GM21390 (cell line): ENCODE results near the gene RGL1.

Experiments
- ATAC-seq: cut with Tn5 transposase; IDR thresholded peaks from one replicate; pipeline ENCODE4 v1.9.1; 2021; ENCODE audit not compliant: unreplicated experiment

RGL1 gene

DNA sequence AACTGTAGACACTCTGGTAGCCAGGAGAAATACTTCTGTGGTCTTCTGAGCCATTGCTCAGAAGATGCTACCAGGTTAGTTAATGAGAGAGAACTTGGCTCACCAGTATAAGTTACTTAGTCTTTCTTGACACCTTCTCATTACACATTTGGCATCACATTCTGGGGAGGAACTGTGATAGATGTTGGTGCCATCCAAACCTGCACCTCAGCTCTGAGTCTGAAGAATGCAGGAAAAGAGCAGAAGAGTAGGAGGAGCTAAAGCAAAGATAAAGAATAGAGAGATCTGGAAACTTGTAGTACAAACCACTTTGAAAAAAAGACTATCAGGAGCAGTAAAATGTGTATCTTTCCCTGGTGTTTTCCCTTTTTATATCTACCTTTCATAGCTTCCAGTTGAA lies 58.9 kb downstream of the RGL1 start:
- ATAC-seq, result no peak

DNA sequence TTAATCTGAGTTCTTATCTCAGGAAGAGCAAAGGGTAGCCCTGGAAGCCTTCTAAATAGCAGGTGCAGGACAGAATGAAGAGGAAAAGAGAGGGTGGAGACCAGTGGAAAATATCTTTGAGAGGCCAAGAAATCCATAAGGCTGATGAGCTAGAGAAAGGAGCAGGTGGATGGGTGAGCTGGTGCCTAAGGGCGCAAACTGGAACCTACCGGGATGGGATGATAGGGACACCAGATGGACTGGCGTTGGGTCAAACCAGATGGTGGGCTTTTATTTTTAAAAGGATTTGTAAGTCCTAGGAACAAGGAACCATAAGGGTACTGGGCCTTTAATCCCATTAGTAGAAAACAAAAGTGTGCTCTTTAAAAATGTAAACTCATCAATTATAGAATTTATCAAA lies 59.7 kb downstream of the RGL1 start:
- ATAC-seq, result no peak

DNA sequence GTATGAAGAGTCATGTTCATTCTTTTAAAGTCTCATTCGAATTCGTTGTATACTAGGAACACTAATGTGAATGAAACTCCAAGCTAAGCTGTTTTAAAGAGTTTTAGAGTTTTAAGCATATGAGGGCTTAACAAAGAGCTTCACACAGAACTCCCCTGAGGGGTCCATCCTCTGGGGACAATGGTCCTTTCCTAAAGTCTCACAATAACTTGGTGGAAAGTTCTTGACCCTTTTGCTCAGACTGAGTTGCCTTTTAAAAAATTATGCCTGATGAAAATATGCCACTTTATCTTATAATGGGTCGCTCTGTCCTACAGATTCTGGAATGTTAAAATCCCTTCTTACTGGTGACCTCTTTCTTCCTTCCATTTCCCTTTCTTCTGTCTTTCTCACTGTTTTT lies 64.3 kb downstream of the RGL1 start:
- ATAC-seq, result no peak

DNA sequence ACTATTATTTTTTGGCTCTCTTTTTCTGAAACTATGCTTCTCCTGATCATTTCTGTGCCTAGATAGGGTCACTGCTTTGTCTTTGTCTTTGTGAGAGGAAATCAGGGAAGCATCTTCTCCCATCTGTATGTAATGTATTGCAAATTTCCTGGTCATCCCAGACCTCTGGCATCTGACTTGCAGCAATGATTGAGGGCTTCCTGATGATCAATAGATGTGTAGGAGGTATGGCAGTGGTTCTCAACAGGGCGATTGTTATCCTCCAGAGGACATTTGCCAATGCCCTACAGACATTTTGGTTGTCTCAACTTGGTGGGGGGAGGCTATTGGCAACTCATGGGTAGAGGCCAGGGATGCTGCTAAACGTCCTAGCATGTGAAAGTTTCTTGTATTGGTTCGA lies 64.7 kb downstream of the RGL1 start:
- no peak for ATAC-seq

DNA sequence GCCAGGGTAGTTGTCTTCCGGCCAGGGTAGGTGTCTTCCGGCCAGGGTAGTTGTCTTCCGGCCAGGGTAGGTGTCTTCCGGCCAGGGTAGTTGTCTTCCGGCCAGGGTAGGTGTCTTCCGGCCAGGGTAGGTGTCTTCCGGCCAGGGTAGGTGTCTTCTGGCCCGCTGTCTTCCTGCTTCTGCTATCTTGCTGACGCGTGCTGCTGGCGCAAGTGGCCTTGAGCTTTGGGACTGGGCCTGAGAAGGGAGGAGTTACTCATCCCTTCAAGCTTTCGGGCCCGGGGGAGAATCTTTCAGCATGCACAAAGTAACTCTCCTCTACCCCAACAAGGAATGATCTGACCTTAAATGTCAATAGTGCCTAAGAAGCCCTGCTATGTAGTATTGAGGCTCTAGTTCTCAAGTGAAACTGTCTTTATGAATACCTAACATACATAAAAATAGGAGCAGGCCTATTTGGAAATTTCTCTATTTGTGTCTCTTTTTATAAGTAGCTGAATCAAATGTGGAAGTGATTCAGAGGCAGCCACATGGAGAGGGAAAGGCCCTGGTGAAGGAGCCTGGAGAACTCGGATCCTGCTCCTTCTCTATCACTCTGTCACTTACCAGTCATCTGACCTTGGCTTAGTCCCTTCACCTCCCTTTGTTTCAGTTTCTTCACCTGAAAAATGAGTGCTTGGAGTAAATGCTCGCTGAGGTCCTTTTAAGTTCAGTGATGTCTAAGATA lies 65.6 kb downstream of the RGL1 start:
- ATAC-seq, result no peak

DNA sequence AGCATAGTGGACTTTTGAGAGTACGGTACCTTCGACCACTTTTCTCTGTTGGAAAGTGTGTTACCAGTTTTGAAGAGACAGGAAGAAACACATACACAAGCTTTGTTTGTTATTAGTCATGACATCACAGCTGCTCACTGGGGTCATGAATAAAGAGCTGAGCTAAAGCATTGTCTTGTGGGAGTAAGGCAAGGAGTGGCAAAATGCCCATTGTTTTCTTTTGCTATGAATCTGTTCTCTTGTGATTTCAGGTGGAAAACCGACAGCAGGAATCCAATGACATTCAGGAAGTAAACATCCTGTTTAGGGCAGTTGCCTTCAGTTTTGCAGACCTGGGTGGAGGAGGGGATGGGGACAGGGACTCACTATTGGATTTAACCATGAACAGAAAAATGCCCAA lies 66.2 kb downstream of the RGL1 start:
- no peak for ATAC-seq

DNA sequence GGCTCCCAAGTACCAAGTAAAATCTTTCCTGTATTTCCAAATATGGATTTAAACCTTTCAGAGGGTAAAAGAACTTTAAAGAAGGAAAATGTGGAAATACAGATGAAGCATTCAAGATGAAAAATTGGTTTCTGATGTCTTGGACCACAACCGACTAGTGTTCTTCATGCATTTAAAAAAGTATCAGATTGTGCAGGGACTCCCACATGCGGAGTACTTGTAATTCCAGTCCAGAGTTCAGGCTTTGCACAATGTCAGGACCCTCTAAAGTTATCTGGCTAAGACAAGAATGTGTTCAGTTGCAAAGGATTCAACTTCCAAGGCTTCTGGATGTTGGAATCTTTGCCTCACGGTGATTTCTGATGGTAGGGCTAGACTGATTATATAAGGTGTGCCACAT lies 66.7 kb downstream of the RGL1 start:
- ATAC-seq, result no peak

DNA sequence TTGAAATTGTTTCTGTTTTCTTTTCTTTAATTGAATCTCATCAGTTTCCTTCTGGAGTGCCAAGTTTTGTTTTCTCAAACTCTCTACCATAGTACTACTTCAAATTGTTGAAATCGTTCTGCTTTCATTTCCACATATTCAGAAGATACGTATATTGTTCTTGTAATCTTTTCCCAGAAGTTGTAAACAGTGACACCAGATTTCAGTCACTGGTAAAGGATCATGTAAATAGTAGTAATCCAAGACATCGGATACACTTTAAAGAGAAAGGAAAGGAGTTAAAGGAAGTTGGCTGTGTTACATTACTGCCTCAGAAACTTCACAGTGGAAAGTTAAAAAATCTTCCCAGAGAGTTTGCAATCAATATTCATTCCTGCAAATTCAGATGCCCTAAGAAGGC lies 67.5 kb downstream of the RGL1 start:
- ATAC-seq, result no peak

DNA sequence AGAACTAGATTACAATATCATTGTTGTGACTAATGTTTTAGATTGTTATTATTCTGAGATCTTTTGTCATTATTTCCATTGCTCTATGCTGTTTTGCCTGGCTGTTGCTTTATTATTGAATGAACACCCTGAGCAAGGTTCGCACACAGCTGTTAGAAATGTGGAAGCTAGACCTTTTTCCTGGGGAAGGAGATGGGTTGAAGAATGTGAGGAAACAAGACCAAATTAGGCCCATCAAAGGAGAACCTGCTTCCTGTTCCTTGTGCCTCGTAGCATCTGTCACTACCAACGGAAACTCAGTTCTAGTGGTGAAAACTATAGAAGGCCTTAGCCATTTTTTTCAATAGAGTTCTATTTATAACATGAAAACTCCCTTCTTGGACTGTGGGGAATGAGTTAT lies 68.7 kb downstream of the RGL1 start:
- ATAC-seq, result no peak

DNA sequence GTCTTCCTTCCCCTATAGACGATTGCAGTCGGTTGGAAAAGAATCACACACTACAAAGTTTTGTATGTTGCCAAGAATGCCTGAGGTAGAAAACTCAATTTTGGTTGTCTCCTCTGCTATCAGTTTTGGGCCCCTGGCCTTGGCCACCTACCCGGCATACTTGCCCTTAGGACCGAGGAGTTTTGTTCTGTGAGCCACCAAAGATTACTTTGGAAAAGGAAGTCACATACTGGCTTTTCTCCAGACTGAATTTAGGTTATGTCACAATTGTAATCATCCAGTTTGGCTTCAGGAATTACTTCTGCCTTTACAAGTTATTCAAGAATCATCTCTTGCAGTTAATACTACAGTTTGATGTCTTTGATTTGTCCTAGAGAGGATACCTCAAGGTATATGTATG lies 71.4 kb downstream of the RGL1 start:
- no peak for ATAC-seq

DNA sequence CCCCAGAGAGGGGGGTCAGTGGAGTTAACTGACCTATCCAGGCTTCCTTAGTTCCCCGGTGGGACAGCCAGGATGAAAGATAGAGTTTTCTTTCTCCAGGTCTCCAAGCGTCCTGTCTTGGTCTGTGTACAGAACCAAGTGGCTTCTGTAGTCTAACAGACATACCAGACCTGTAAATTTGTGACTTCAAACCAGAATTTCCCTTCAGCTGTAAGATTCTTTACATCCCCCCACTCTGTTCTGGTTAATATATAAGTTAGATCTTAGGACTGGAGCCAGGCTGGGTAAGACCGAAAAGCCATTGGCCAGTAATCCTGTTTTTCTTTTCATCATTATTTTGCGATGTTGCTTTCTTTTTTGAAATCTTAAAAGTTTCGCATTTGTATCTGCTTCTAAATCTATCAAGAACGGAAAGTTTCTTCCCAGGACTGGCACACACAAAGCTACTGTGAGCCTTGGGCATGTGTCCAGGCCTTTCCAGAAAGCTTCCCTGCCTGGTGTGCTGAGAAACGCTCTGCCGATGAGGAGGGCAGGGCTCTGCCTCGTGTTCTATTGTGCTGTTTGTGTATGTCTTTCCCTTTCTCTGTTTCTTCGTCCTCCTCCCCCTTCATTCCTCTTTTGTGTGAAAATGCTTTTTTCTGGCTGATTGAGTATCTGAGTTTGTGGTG lies 72.3 kb downstream of the RGL1 start:
- no peak for ATAC-seq

DNA sequence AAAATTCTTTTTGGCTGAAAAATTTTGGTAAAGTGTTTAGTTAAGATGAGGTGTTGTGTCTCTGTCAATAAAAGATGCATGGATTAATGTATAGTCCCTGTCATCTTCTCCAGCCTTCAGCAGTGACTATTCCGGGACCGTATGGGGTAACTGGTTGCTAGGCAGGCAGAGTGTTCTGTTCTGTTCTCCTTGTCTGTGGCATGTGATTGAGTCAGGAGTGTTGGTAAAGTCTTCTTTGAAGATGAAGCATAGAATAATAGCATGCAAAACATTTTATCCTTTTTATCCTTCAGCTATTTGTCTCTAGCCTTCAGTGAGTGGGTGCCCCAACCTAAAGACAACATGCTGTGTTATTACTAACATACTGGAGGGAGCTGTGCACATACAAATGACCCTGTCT lies 74.6 kb downstream of the RGL1 start:
- no peak for ATAC-seq

DNA sequence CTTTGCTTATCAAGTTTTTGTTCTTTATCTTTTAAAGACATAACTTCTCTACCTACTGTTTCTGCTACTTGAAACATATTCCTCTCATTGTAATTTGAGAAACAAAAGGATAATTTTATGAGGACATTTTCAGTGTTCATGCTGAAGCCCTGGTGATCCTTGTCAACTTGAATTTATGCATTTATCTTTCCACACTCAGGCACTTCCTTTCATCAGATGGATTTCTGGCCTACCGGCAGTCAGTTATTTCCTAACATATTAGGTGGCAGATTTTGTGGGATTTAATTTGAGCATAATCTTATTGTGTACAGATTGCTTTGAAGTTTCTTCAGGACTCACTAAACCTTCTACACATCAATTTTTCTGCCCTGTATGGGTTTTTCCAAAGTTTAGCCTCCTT lies 75.0 kb downstream of the RGL1 start:
- ATAC-seq, result no peak

DNA sequence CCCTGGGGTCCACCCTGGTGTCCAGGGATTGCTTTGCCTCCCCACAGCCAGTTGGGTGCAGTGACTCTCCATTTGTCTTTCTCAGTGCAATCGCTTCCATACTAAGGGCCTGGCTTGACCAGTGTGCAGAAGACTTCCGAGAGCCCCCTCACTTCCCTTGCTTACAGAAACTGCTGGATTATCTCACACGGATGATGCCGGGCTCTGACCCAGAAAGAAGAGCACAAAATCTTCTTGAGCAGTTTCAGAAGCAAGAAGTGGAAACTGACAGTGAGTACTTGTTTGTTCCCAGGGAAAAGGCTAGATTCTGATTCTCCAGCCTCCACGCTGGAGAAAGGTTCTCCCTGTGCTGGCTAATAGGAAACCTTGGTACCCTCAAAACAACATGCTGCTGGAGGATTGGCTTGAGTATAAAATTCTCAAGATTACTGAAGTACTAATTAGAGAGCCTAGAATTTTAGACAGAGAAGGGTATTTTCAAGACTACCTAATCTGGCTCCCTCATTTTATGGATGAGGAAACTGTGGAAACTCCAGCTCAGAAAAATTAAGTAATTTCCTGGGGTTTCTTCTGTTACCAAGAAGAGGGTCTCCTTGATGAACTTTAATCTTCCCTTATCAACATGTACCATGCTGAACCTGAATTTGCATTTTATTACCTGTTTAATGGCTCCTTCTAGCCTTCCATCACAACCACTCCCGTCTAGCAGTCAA lies 75.8 kb downstream of the RGL1 start:
- no peak for ATAC-seq

DNA sequence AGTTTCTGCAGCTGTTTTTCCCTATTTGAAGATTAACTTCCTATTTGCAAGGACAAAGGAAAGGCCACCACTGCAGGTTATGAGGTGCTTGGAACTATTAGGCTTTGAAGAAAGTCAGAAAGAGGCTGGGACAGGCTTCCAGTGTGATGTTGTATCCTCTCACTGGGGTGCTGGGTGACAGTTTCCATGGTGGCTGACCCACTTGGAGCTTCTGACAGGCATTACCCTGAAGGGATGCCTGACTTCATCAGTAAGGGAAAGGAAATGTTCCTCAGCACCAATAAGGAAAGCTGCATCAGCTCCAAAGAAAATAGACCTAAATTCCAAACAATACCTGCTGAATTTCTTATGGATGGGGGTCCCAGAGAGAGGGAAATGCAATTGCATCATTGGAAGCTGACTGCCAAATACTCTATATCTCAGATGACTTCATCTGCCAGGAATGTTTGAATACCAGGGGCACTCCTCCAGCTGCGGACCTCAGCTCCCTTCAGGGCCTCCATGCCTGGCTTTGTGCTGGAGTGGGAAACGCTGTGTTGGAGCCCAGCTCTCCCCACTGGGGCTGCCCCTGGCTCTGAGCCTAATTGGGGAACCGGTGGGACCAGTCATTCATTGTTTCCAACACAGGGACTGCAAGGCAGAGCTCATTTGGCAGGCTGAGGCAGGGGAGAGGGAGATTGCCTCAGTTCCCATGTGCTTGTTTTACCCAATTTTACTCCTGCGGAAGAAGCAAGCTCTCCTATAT lies 76.6 kb downstream of the RGL1 start:
- no peak for ATAC-seq

DNA sequence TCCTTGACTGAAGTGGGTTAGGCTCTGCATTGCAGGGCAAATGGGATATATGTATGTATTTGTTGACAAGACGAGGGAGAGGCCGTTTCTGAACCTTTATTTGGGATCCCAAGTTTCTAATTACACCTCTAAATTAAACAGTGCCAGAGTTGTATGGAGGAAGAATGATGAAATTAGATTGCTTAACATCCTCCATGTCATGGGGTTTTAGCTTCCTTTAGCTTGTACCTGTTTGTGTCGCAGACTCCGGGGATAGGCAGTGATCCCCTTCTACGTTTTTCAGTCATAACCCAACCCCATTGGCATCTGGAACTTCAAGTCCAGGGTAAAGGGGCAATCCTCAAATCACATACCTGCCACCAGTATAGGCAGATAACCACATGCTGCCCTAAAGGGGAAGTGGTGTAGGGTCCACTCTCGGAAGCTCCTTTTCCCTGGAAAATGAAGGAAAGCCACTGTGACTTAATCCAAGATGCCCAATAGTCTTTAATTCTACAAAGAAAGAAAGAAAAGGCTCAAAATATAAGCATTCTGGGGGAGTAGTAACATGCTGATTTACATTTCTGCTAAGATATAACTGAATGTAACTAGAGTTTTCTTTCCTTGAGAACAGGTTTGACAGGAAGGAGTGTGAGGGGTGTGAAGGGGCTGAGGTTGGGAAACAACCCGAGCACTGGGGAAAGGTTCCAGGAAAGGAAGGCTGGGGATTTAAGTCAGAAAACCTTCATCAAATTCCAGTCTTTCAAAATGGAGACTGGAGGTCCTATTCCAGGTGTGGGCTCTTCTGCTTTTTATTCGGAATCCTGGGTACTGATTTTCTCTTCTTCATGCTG lies 77.6 kb downstream of the RGL1 start:
- no peak for ATAC-seq

DNA sequence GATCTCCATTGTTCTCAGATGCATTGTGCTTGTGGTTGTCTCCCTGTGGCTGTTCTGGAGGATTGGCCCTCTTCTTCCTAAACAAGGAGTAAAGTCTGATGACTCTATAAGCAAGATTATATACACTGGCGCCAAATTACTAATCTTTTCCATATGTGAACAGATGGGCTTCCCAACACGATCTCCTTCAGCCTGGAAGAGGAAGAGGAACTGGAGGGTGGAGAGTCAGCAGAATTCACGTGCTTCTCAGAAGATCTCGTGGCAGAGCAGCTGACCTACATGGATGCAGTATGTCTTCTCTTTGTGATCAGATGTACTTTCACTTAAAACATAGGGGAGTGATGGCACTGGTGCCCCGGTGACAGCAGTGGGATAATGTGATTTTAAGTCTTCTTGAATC lies 78.7 kb downstream of the RGL1 start:
- no peak for ATAC-seq

DNA sequence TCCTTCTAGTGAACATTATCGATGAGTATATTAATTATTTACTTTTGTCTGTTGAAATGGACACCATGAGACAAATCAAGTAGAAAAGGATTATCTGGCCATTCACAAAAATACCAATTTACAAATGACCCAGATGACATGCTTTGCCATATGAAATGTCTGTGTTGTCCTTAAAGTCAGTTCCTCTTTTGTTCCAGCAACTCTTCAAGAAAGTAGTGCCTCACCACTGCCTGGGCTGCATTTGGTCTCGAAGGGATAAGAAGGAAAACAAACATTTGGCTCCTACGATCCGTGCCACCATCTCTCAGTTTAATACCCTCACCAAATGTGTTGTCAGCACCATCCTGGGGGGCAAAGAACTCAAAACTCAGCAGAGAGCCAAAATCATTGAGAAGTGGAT lies 79.6 kb downstream of the RGL1 start:
- no peak for ATAC-seq

DNA sequence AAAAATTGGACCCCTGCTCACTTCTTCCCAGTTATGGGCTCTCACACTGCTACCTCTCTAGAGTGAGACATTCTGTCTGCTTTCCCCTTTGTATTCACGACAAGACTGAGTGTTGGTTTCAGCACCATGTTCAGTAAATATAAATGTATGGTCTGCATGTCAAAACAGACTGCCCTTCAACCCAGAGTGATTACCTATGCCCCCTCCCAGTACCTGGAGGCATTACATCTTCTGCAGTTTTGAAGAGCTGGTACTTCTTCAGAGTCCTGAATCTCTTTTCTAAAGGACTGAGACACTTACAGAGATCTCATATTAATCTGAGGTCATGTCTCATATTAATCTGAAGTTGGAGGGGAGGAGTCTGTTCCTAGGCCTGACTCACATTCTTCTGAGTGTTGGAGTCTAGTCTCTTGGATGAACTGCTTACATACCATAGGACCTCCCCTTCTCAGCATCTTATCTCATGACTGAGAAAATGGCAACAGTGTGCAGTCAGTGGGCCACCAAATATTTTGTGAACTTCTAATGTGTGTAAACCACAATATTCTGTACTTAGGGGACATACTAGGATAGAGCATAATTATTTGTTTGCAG lies 80.3 kb downstream of the RGL1 start:
- ATAC-seq, result no peak

DNA sequence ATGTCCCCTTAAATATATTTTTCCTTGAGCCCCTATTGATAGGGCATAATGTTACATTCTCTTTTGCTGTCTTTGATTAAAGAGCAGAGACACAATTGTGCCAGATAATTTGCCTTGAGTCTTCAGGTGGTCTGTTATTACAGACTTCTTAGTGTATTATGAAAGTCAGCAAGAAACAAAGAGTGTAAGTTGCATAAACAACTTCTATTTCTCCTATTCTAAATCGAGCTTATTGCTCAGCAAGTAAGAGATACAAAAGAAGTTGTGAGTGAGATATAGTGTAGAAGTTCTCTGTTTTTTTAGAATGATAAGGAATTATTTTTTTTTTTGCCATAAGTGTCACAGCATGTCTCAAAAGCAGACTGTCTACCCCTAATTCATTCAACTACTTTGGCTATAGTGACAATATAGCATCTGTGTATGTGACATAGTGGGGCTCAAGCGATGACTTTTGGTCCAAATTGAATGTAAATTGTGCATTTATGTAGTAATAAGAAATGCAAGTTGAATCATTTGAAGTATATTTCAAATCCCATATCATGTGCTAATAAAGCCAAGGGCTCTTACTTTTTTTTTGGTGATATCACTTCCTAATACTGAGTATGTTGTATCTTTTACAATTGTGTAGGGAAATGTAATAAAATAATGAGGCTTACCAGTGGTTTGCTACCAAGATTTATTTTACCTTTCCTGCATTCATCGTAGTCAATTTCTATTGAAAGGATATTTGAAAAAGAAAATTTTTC lies 81.3 kb downstream of the RGL1 start:
- no peak for ATAC-seq
